Stimulated activated CD4-positive, alpha-beta T cell treated with anti-CD3 and anti-CD28 coated beads, Interleukin-4, amount 100 ng/mL, for 48 hours (primary cell): ENCODE measurements around the gene ZNF438.
"Not testable (repeated sequence)": the region's sequence is repeated elsewhere in the genome, so short reads cannot be mapped to it uniquely, and the experiment has no call there.

Experiments
- DNase-seq, 2 donors: peaks; one replicate each; pipeline ENCODE4 v3.0.0-alpha.2; 2020; ENCODE audit warnings: low read depth in 2 of 2

ZNF438 gene

DNA sequence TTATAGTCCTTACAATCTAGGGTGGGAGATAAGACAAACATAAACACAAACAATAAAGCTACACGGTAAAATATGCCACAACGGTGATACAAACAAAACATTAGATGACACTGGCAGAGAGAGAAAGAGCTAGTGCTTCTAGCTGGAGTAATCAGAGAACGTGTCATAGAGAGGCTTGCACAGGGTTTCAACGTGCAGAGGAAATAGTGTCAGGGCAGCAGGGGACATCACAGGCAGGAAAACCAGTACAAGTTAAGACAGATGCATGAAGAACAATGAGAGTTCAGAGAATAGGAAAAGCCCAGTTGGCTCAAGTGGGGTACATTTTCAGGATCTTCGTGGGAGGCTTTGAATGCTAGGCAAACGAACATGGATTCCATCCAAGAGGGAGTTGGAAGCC is 91.4 kb downstream of the ZNF438 start:
- DNase-seq = no peak

DNA sequence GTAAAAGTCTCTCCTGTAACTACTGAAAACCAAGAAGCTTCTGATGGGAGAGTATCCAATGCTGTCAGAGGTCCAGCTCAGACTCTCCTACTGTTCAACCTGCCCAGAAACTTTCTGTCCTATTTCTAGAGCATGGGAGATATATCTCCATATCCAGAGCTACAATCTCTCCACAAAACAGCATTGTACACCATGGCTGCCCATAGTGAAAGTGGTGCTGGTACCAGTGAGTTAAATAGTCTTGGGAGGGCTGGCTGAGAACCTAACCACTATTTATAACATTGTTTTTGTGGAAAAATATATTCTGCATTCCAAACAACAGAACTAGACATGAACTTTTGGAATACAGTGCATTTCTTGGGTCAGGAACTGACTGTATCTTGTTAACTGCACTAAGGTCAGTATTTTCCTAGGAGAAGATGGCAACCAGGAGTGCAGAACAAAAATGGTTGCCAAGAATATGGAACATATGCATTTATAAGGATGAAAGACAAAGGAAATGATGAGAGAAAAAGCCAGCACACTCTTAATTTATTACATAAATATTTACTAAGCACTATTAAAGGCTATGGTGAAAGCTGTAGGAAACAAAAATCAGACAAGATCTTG is 91.9 kb downstream of the ZNF438 start:
- no peak for DNase-seq

DNA sequence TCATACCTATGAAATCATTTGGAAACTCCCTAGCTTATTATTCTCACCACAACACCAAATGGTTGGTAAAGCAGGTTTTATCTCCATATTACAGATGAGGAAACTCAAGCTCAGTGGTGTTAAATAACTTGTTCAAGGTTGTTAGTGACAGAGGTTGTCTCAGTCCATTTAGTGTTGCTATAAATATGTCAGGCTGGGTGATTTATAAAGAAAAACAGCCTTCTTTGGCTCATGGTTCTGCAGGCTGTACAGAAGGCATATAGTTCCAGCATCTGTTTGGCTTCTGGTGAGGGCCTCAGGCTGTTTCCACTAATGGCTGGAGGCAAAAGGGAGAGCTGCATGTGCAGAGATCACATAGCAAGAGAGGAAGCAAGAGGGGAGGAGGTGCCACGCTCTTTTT is 96.6 kb downstream of the ZNF438 start:
- no peak for DNase-seq

DNA sequence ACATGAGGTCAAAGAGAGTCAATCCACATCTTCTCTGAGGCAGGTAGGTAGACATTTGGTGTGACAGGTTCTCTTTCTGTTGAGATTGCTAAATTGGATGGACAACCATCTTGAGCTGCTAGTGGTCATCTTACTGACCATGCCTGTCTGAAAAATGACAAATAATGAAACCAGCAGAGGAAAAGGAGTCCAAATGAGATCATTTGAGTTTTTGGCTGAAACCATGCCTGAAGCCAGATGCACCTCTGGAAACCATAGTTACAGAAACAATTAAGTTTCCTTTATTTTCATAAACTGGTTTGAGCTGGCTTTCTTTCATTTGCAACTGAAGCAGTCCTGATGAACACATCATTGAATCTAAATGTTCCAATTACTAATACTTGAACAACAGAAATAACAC is 100.6 kb downstream of the ZNF438 start:
- no peak for DNase-seq

DNA sequence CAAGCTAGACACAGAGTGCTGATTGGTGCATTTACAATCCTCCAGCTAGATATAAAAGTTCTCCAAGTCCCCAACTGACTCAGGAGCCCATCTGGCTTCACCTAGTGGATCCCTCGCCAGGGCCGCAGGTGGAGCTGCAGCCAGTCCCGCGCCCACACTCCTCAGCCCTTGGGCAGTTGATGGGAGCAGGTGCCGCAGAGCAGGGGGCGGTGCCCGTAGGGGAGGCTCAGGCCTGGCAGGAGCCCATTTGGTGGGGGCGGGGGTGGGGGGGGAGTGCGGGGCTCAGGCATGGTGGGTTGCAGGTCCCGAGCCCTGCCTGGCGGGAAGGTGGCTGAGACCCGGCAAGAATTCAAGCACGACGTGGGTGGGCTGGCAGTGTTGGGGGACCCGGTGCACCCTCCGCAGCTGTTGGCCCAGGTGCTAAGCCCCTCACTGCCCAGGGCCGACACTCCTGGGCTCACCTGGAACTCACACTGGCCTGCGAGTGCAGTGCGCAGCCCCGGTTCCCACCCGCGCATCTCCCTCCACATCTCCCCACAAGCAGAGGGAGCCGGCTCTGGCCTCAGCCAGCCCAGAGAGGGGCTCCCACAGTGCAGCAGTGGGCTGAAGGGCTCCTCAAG is 101.7 kb downstream of the ZNF438 start:
- no peak for DNase-seq

DNA sequence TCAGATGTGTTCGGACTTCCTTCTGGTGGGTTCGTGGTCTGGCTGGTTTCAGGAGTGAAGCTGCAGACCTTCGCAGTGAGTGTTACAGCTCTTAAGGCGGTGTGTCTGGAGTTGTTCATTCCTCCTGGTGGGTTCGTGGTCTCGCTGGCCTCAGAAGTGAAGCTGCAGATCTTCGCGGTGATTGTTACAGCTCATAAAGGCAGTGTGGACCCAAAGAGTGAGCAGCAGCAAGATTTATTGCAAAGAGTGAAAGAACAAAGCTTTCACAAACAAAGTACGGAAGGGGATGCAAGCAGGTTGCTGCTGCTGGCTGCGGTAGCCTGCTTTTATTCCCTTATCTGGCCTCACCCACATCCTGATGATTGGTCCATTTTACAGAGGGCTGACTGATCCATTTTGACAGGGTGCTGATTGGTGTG is 102.3 kb downstream of the ZNF438 start:
- DNase-seq = not testable (repeated sequence)

DNA sequence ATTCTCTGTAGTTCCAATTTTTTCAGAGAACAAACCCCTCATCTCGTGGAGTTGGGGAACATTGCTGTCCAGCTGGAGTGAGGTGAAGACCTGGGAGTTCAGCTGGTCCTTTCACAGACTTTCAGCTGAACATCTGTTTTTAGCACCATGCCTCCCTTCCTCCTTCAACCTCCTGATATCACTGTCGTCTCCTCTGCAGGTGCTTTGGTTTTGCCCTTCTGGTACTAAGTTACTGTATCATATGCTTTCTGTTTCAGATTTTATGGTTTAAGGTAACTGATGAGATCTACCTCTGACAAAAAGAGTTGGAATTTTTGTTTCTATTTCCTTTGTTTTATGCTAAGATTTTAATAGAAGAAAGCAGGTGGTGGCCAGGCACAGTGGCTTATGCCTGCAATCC is 102.9 kb downstream of the ZNF438 start:
- DNase-seq = no peak

DNA sequence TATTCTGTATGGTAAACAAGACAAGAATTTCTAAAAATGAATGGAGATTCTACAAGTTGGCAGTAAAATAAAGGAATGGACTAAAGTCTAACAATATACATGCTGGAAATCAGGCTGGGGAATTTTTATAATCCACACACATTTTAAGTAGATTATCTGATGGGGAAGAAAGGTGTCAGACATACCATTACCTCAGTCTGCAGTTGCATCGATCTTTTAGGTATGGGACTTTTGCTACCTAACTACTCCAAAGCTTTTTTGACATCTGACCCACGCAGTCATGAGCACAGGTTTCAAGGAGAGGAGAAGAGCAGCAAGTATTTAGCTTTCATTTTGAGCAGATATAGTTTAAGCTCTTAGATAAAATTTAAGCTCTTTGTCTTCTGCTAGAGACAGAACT is 113.0 kb downstream of the ZNF438 start:
- DNase-seq = no peak

DNA sequence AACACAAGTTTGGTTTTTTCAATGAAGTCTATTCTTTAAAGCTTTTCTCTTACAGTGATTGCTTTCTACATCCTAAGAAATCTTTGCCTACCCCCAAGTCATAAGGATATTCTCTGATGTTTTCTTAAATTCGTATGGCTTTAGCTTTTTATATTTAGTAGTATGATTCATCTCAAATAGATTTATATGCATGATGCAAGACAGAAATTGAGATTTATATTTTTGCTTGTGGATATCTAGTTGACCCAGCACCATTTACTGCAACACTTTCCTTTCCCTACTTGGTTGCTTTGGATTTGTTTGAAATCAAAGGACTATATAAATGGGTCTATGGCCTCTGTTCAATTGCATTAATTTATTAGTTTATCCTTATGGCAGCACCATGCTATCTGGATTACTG is 113.9 kb downstream of the ZNF438 start:
- no peak for DNase-seq

DNA sequence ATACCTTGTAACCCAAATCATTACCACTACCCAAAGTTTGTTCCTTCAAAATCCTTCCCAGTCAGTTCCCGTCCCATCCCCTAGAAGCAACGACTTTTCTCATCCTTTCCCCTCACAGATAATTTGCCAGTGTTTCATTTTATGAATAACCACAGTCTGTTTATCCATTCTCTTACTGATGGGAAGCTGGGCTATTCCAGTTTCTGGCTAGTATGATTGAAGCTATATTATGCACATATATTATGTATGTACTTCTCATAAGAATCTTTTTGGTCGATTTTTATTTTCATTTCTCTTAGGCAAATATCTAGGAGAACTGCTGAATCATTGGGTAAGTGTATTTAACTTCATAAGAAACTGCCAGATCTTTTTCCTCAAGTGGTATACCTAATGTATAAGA is 114.6 kb downstream of the ZNF438 start:
- no peak for DNase-seq

DNA sequence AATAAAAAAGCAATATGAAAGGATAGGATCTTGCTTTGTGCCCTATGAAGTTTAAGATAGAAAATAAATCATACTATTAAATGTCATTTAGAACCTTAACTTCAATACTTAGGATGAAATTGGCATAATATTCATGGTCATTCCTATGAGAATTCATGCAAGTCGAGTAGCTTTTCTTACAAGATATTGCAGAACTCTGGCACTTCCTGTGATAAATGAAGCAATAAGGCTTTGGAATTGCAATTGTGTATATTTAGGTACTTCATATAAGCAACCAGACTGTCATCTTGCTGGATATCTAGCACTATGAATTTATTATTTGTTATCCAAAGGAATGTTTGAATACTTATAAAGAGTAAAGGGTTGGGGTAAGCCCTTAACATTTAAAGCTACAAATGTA is 116.5 kb downstream of the ZNF438 start:
- DNase-seq = no peak

DNA sequence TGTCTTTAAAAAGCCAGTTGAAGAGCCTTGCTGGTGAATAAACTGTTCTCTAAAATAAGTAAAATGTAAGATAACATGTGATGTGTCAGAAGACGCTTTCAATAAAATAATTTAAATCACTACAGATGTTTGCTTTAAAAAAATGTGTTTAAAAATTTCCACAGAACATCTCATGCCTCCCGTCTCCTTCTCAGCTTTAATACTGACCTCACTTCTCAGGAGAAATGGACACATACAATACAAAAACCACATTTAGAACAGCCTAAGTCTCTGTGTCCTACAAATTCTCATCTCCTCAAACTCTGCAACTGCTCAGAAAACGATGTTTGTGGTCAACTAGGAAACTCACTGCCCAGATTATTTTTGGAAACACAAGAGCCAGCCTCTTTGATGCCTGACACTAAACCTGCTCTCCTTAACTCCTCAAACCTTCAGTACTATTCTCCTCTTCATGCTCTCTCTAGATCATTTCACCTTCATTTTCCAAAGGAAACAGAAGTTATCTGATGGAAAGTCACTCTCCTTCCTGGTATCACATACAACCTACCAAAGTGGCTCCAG is 120.3 kb downstream of the ZNF438 start:
- no peak for DNase-seq

DNA sequence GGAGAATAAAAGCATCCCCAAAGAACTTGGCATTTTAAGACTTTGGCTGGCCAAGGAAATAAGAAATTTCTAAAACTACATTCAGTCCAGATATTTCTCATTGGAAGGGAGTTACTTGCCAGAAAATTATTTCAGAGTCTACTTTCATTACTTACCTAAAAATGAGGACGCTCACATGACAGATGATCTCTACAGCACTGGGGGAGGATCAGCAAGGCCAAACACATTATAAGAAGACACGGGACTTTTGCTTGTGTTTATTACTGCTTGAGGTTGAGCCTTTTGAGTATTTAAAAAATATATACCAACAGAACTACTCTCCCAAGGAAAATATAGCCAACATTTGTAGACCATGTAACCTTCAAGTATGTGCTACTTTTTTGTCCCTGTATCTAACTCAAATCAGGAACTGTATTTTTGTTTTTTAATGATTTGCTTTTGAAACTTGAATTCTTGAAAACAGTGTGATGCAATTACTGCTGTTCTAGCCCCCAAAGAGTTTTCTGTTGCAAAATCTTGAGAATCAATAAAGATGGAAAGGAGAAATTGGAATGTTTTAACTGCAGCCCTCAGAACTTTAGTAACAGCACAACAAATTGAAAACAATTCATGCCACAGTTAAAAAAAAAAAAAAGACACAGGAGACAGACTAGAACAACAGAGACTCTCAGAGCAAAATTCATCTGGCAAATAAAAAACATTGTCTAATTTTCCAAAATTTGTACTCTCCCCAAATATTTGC is 128.1 kb downstream of the ZNF438 start:
- DNase-seq = no peak

DNA sequence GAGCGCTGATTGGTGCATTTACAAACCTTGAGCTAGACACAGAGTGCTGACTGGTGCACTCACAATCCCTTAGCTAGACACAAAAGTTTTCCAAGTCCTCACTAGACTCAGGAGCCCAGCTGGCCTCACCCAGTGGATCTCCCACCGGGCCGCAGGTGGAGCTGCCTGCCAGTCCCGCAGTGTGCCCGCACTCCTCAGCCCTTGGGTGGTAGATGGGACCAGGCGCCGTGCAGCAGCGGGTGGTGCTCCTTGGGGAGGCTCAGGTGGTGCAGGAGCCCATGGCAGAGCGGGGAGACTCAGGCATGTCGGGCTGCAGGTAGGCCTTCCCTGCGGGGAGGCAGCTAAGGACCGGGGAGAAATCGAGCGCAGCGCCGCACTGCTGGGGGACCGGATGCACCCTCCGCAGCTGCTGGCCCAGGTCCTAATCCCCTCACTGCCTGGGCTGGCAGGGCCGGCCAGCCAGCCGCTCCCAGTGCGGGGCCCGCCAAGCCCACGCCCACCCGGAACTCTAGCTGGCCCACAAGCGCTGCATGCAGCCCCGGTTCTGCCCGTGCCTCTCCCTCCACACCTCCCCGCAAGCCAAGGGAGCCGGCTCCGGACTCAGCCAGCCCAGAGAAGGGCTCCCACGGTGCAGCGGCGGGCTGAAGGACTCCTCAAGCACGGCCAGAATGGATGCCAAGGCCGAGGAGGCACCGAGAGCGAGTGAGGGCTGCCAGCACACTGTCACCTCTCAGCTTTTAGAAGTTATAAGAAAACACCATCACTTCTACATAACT is 128.9 kb downstream of the ZNF438 start:
- DNase-seq = no peak

DNA sequence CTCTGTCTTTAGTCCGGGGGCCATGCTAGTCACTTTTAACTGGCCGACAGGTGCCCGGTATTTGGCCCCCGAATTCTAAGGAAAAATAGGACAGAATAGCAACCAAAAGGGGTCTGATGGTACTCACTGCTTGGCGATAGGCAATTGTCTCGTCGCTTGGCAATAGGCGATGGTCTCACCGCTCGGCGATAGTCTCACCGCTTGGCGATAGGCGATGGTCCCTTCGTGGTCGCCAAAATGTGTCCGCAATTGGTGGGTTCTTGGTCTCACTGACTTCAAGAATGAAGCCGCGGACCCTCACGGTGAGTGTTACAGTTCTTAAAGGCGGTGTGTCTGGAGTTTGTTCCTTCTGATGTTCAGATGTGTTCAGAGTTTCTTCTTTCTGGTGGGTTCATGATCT is 130.2 kb downstream of the ZNF438 start:
- DNase-seq = not testable (repeated sequence)

DNA sequence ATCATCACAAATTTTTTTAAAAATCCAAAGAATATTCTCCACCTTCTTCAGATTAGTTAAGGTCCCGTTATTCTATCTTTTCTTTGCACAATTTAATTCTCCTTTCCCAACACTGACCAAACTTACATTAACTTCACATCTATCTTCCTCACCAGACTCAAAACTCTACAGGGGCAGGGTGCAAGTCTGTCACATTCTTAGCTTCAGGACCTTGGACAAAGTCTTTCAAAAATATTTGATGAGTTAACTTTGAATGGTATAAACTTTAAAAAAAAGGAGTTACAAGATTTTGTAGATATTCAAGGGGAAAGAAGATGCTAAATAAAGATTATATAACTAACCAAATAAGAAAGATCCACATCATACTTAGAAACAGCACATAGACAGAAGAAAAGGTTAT is 132.7 kb downstream of the ZNF438 start:
- DNase-seq = no peak

DNA sequence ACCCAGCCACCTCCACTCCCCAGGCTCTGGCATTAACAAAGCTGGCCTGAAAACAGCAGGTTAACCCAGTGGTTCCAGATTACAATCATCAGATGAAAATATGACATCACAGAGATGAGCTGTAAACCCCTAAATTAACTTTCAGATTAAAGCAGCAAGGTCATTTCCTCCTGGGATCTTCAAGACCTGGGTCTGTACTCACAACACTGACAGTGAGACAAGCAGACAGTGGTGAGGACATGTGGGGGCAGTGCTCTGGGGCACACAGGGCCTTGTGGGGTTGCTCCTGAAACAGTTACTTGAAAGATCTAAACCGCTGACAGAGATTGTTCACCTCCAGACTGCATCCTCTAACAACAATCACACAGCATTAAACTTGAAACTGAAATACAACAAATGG is 134.1 kb downstream of the ZNF438 start:
- DNase-seq = no peak

DNA sequence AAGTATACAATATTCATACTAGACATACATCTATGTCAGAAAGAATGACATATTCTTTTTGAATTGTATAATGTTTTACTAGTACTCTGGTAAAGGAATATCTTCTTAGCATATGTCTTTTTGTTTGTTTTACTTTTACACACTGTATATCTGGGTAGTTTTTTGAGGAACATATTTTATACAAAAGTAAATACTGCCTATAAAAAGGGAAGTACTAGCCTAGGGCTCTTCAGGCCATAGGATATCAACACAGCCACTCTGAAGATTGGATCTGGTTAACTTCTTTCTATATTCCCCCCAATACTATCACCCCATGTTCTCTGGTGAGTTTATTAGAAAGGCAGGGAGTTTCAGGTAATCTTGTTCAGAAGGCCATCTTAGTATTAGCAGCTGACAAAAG is 134.6 kb downstream of the ZNF438 start:
- DNase-seq = no peak

DNA sequence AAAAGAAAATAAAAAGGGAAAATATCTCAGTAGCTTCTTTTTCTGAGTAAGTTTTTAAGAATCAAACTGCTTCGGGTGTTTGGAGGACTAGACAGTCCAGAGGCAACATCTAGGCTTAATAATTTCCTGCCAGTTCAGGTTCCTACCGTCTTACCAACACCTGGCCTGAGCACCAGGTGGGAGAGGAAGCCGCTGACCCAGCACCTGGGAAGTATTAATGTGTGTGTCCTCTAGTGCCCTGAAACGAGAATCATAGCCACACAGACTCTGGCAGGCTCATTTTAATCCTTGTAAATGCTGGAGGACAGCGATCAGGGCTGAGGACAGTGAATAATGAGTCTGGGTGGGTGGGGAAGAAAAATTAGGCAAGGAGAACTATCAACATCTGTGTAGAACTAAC is 137.4 kb downstream of the ZNF438 start:
- DNase-seq = no peak

DNA sequence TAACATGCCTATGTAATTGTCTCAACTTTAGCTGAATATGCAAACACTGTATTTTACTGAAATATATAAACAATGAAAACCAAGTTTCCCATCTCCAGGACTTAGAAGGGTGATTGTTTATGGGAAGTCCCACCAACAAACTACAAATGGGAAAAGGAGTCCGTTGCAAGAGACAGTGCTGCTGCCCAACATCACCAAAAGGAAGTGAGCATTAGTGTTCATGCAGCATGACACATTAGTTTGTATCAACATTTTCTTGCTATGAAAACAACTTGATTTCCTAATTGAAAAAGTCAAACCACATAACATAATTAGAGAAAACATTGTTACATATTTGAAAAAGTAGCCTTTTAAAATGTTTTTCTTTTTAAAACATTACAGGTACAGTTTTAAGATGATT is 138.5 kb downstream of the ZNF438 start:
- no peak for DNase-seq

DNA sequence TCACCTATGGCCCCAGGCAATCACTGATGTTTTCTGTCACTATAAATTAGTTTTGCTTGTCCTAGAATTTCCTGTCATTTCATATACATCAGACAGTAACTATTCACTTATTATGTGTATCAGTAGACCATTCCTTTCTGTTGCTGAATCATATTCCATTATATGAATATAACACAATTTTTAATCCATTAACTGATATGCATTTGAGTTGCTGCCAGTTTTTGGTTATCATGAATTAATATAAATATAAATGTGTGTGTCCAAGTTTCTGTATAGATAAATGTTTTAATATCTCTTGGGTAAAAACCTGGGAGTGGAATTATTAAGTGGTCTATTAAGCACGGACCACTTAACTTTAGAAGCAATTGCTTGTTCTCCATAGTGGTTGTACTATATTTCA is 143.8 kb downstream of the ZNF438 start:
- no peak for DNase-seq

DNA sequence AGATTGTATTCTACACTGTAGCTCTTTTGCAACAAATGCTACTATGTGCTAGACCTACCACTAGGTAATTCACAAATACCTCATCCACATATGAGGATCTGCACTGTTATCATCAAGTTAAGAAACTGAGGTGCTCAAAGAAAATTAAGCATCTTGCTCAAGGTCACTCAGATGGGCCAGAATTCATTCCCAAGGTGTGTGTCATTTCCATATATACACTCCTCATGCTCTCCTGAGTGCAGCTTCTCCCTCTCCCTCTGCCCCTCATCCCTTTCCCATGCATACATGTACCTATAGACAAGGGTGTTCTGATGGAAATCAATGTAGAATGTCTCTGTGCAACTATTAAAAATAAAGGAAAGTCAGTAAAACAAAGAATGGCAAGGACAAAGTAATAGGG is 146.2 kb downstream of the ZNF438 start:
- DNase-seq = no peak
